Keratinocyte (primary cell): Measurements from ENCODE around the gene GOLGA6D. TPM values are rescaled to one million over a fixed set of nuclear protein-coding genes. Genes with fewer than 3 reads are reported as not detected.
A peak's percentile ranks its signal among the peaks of the same experiment; 100 is the strongest.
"Not testable (repeated sequence)": the region's sequence is repeated elsewhere in the genome, so short reads cannot be mapped to it uniquely, and the experiment has no call there.

Experiments
- DNase-seq: peaks from one replicate; pipeline ENCODE4 v3.0.0-alpha.2; 2011; ENCODE audit warnings: low read depth, missing footprints, low spot score
- FAIRE-seq: peaks from 2 replicates; lab custom pipeline; 2011; peaks lifted over from hg19 to GRCh38; lab: Jason Lieb, UNC
- H2AFZ ChIP-seq: 2 replicates; pipeline ENCODE4 v1.6.0; 2012; ENCODE audit warnings: low read length, control low read depth, inconsistent platforms; ENCODE audit not compliant: control insufficient read depth
- H3K27ac ChIP-seq: 2 replicates; pipeline ENCODE4 v1.5.1; 2011; ENCODE audit warnings: low read length; ENCODE audit not compliant: control insufficient read depth, insufficient read depth
- H3K27me3 ChIP-seq: 3 replicates; pipeline ENCODE4 v1.6.0; 2011; ENCODE audit warnings: low read length; ENCODE audit not compliant: control insufficient read depth, insufficient read depth; ENCODE audit errors: extremely low read depth
- H3K36me3 ChIP-seq, 2 experiments: 2 replicates in 1 of 2; 3 replicates in 1 of 2; pipeline ENCODE4 v1.5.1; 2011; ENCODE audit warnings: low read length in 2 of 2, mild to moderate bottlenecking in 1 of 2; ENCODE audit not compliant: control insufficient read depth in 2 of 2, insufficient read depth in 2 of 2; ENCODE audit errors: extremely low read depth in 1 of 2
- H3K4me1 ChIP-seq: 3 replicates; pipeline ENCODE4 v1.5.1; 2011; ENCODE audit warnings: low read length; ENCODE audit not compliant: control insufficient read depth, insufficient read depth; ENCODE audit errors: extremely low read depth
- H3K4me2 ChIP-seq: 3 replicates; pipeline ENCODE4 v1.6.0; 2011; ENCODE audit warnings: low read depth, low read length; ENCODE audit not compliant: control insufficient read depth, insufficient read depth; ENCODE audit errors: extremely low read depth
- H3K4me3 ChIP-seq, 3 experiments: fragments of 200-600 bp in 1 of 3; sonication (generic) in 1 of 3; 2 replicates in 2 of 3; 3 replicates in 1 of 3; pipeline ENCODE4 v1.5.1; 2011 to 2016; ENCODE audit warnings: low read length in 3 of 3, mild to moderate bottlenecking in 3 of 3, control low read depth in 2 of 3, inconsistent platforms in 1 of 3, low read depth in 1 of 3, mixed read lengths in 1 of 3, mixed run types in 1 of 3, moderate library complexity in 1 of 3; ENCODE audit not compliant: control insufficient read depth in 2 of 3, insufficient read depth in 2 of 3; ENCODE audit errors: extremely low read depth in 1 of 3
- H3K79me2 ChIP-seq: 2 replicates; pipeline ENCODE4 v1.6.0; 2012; ENCODE audit warnings: low read length; ENCODE audit not compliant: control insufficient read depth, insufficient read depth
- H3K9ac ChIP-seq: 3 replicates; pipeline ENCODE4 v1.6.0; 2011; ENCODE audit warnings: low read length; ENCODE audit not compliant: control insufficient read depth, insufficient read depth; ENCODE audit errors: extremely low read depth
- H3K9me1 ChIP-seq: 3 replicates; pipeline ENCODE4 v1.6.0; 2011; ENCODE audit warnings: low read length; ENCODE audit not compliant: control insufficient read depth, insufficient read depth; ENCODE audit errors: extremely low read depth
- H3K9me3 ChIP-seq: 2 replicates; pipeline ENCODE4 v1.5.1; 2012; ENCODE audit warnings: low read depth, low read length; ENCODE audit not compliant: control insufficient read depth
- H4K20me1 ChIP-seq: 3 replicates; pipeline ENCODE4 v1.6.0; 2011; ENCODE audit warnings: low read length; ENCODE audit not compliant: control insufficient read depth, insufficient read depth; ENCODE audit errors: extremely low read depth
- CTCF ChIP-seq, 3 experiments: IDR thresholded peaks in 1 of 3; conservative IDR thresholded peaks in 1 of 3; optimal IDR thresholded peaks in 1 of 3; 2 replicates in 2 of 3; 3 replicates in 1 of 3; pipeline versions ENCODE3 to v1.5.1; 2011; ENCODE audit warnings: low read length in 3 of 3, mild to moderate bottlenecking in 3 of 3, moderate library complexity in 2 of 3, control low read depth in 1 of 3, inconsistent platforms in 1 of 3; ENCODE audit not compliant: insufficient read depth in 2 of 3; ENCODE audit errors: extremely low read depth in 1 of 3
- EZH2 ChIP-seq: IDR thresholded peaks from one replicate; pipeline ENCODE4 v1.6.1; 2012; ENCODE audit warnings: inconsistent platforms, mild to moderate bottlenecking, low read length, moderate library complexity
- dilution Hi-C: fragments of 300-500 bp; cut with MboI; formaldehyde crosslinking; loops from one replicate; pipeline ENCODE4 v1.7.0; 2020; ENCODE audit warnings: low sequenced_read_pairs; ENCODE audit not compliant: extremely low pct_ligation_motif_present
- polyA plus RNA-seq, 5 experiments: library from polyadenylated mRNA; depleted of rRNA in 3 of 5; stranded (reverse) in 3 of 5; stranded (forward) in 1 of 5; unstranded in 1 of 5; fragments of >200 nt; gene quantifications; 1 replicate in 1 of 5; 2 replicates in 3 of 5; 3 replicates in 1 of 5; pipeline versions ENCODE4 v1.2.1 to v1.2.3, GENCODE V29; 2011 to 2012; ENCODE audit warnings: missing spikeins in 2 of 5, low read depth in 1 of 5, low replicate concordance in 1 of 5

GOLGA6D gene
- polyA plus RNA-seq, 1 donor (not counting 4 experiments of a cell fraction or from before 2014, with no cell fraction given), result 0.03 TPM

DNA sequence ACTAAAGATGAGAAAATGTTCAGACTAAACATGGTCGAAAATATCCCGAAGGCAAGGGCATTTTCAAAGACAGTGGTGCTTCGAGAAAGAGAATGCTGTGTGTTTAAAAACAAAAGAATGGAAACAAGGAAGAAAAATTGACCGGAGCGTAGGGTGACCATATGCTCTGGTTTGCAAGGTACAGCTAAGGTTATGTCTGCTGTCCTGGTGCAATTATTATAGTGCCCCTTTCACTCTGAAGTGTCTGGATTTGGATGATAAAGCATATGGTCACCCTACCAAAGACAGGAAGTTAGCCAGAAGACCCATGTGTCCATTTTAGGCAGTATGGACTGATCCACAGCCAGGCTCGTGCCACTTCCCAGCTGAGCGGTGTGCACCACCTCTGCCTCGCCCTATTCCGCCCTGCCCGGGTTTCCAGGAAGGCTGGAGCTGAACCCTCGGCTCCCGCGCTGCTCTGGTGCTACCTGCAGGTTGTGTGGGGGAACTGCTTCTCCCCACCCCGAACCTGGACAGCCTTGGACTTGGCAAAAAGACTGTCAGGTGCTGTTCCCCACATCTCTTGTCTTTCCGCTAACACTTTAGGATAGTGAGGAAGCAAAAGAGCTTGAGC lies 25.2 kb downstream of the GOLGA6D start:
- peak; percentile 17 for DNase-seq
- Histone ChIP-seq H3K36me3 (no peaks in the 10 kb centered on the region), H3K9me1 (no peaks in the 10 kb centered on the region), H3K9me3 (peaks cover 5% of the 10 kb centered on the region), H3K27ac (no peak overlapping the region), H2AFZ (no peak overlapping the region), H3K4me3 (no peak overlapping the region), H3K27me3 (peaks cover 6% of the 10 kb centered on the region), H4K20me1 (no peaks in the 10 kb centered on the region), H3K4me1 (peaks cover 3% of the 10 kb centered on the region), H3K9ac (no peak overlapping the region), H3K79me2 (no peaks in the 10 kb centered on the region), H3K4me2 (no peak overlapping the region)
- FAIRE-seq, result no peak
- TF ChIP-seq CTCF (optimal IDR thresholded peaks at IDR 0.05 in 1 of 3, IDR thresholded peaks at IDR 0.05 in 1 of 3, conservative IDR thresholded peaks at IDR 0.05 in 1 of 3; ENCODE audit: extremely low read depth in 1 of 3, insufficient read depth in 2 of 3, low read length in 3 of 3) (peak; percentile 81 to 89 (median 81)), EZH2 (no peak)
- dilution Hi-C loops, result no loop called here

DNA sequence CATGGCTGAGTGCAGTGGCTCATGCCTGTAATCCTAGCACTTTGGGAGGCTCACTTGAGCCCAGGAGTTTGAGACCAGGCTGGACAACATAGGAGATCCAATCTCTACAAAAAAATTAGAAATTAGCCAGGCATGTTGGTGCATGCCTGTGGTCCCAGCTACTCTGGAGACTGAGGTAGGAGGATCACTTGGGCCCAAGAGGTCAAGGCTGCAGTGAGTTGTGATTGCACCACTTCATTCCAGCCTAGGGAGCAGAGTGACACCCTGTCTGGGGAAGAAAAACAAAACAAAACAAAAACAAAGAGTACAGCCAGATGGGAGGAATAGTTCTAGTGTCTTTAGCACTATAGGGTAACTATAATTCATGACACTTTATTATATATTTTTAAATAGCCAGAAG lies 27.1 kb downstream of the GOLGA6D start:
- H3K4me2 ChIP-seq, result no peak overlapping the region

GRCh38 chr15:75312548-75312947 lies 29.9 kb downstream of the GOLGA6D start:
- DNase-seq, result peak; percentile 26
- H3K27me3 ChIP-seq, H3K79me2 ChIP-seq, H4K20me1 ChIP-seq, H3K9me3 ChIP-seq, H3K9me1 ChIP-seq, H3K4me1 ChIP-seq, H3K4me3 ChIP-seq, H3K36me3 ChIP-seq, FAIRE-seq, dilution Hi-C loops, H3K27ac ChIP-seq: not testable (repeated sequence)
- peak overlapping the region; percentile 22 for H3K9ac ChIP-seq
- H3K4me2 ChIP-seq, result peak overlapping the region; percentile 41
- H2AFZ ChIP-seq, result peak overlapping the region; percentile 51

More for the DNA sequence above, 27.1 kb downstream of the GOLGA6D start:
- peaks cover 7% of the 10 kb centered on the region for H3K4me1 ChIP-seq
- FAIRE-seq (no peak), DNase-seq (no peak)
- H3K9me1 ChIP-seq, result no peaks in the 10 kb centered on the region
- dilution Hi-C loops, result no loop called here
- H3K4me3 ChIP-seq, result no peak overlapping the region
- no peak overlapping the region for H3K9ac ChIP-seq
- no peak for TF ChIP-seq EZH2
- TF ChIP-seq CTCF (optimal IDR thresholded peaks at IDR 0.05 in 1 of 3, IDR thresholded peaks at IDR 0.05 in 1 of 3, conservative IDR thresholded peaks at IDR 0.05 in 1 of 3; ENCODE audit: extremely low read depth in 1 of 3, insufficient read depth in 2 of 3, low read length in 3 of 3), result no peak
- H4K20me1 ChIP-seq, result no peaks in the 10 kb centered on the region
- no peak overlapping the region for H3K27ac ChIP-seq
- no peaks in the 10 kb centered on the region for H3K79me2 ChIP-seq
- H2AFZ ChIP-seq, result no peak overlapping the region
- no peaks in the 10 kb centered on the region for H3K36me3 ChIP-seq
- H3K9me3 ChIP-seq, result peaks cover 5% of the 10 kb centered on the region
- peaks cover 6% of the 10 kb centered on the region for H3K27me3 ChIP-seq
